Large intestine (tissue), 3 donors: ENCODE data around the gene MED13L. TPM values are rescaled to one million over a fixed set of nuclear protein-coding genes. Genes with fewer than 3 reads are reported as not detected.

Experiments used
- DNase-seq, 2 donors: peaks; one replicate each; pipeline versions ENCODE4 v3.0.0 to v3.0.0-alpha.2; 2013
- H3K27ac ChIP-seq: one replicate; pipeline ENCODE4 v1.5.1; 2013; ENCODE audit warnings: low read length
- H3K27me3 ChIP-seq: 2 replicates; pipeline ENCODE4 v1.6.1; 2013; ENCODE audit warnings: low read length; ENCODE audit not compliant: control insufficient read depth, insufficient read depth
- H3K36me3 ChIP-seq: 2 replicates; pipeline ENCODE4 v1.6.1; 2013; ENCODE audit warnings: low read length; ENCODE audit not compliant: control insufficient read depth, insufficient read depth
- H3K4me1 ChIP-seq: one replicate; pipeline ENCODE4 v1.6.1; 2013; ENCODE audit warnings: low read length; ENCODE audit not compliant: control insufficient read depth, insufficient read depth
- H3K4me3 ChIP-seq: one replicate; pipeline ENCODE4 v1.5.1; 2013; ENCODE audit warnings: low read length
- H3K9me3 ChIP-seq: one replicate; pipeline ENCODE4 v1.6.1; 2013; ENCODE audit warnings: mild to moderate bottlenecking, low read depth, low read length, moderate library complexity; ENCODE audit not compliant: control insufficient read depth
- WGBS: methylation state at CpG from one replicate; pipeline ENCODE4 v1.1.5; 2013; ENCODE audit warnings: low lambda C conversion rate; ENCODE audit not compliant: insufficient coverage; 5-methylcytosine and 5-hydroxymethylcytosine counted together
- polyA plus RNA-seq: library from polyadenylated mRNA; unstranded; fragments of 120-200 nt; gene quantifications from one replicate; pipeline ENCODE4 v1.2.1, GENCODE V29; 2013

Gene MED13L
- polyA plus RNA-seq, 1 donor: 69.3 TPM

DNA sequence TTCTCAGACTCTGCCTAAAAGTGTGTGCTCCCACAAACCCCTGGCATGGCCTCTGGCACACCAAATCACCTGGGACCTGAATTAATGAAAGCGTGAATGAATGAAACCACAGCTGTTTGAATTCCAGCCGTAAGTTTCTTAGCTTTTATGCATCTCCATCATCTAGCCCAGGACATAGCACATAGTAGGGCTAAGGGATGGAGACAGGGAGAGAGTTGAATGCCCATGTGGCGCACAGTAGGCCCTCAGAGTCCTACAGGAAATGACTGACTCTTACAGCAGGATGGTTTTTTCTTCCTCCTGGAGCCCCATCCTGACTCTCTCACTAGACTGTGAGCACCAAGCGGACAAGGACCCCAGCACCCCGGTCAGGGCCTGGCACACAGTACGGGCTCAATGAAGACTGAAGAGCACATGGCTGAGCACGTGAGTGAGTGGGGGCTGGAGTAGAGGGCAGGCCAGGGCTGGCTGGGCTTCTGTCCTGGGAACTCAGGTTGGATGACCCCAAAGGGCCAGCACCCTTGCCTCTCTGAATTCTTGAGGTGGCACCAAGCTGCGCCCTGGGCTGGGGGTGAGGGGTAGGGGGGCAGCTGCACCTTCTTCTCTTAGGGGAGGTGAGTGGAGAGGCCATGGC lies 351.3 kb downstream of the MED13L start:
- Histone ChIP-seq H3K27me3 (no peaks in the 10 kb centered on the region), H3K36me3 (no peaks in the 10 kb centered on the region), H3K27ac (no peak overlapping the region), H3K4me3 (no peak overlapping the region), H3K4me1 (no peaks in the 10 kb centered on the region), H3K9me3 (peaks cover 5% of the 10 kb centered on the region)
- no peak for DNase-seq
- WGBS: no CpG with 5 or more reads among the region's 8 CpGs

DNA sequence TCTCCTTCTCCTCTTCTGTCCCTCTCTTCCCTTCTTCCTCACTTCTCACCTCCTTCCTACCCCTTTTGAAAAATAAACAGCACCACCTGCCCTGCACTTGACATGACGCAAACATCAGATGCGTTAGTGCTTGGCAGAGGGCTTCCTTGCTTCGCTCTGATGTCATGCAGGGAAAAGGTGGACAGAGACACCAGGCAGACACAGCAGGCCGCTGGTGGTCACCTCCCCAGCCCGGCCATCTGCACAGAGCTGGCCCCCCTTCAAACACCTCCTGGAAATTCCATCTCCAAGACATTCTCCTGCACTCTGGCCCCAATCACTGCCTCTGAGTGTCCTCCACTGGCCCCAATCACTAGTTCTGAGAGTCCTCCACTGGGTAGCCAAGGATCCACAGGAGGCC lies 353.6 kb downstream of the MED13L start:
- DNase-seq: no peak
- Histone ChIP-seq H3K27me3 (no peaks in the 10 kb centered on the region), H3K9me3 (peaks cover 5% of the 10 kb centered on the region), H3K4me3 (no peak overlapping the region), H3K4me1 (no peaks in the 10 kb centered on the region), H3K36me3 (no peaks in the 10 kb centered on the region), H3K27ac (no peak overlapping the region)
- no CpG with 5 or more reads among the region's 5 CpGs for WGBS

DNA sequence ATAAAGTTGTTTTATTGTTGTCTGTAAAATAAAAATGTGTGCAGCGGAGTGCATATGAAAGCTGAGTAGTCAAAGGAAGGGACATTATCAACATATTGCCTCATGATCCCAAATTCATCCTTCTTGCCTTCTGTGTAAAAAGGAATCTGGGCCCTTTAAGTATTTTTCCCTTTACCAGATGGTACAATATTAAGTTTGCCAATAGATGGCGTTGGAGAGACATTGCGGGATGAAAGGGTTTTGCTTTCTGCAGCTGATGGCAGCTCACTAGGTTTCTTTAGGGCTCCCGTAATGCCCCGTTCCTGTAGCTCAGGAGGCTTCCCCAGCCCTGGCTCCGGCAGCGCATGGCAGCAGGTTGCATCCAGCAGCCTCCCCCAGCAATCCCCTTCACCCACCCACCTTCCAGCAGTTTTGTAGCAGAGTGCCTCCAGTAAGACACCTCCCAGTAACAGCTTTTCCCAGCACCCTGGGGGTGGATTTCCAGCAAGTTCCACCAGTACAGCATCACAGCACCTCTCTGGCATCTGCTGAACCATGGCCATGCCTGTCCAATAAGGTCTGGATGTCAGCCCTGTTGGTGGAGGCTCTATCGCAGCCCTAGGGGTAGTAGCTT lies 354.4 kb downstream of the MED13L start:
- Histone ChIP-seq H3K27ac (no peak overlapping the region), H3K4me1 (no peaks in the 10 kb centered on the region), H3K27me3 (peaks cover 4% of the 10 kb centered on the region), H3K36me3 (no peaks in the 10 kb centered on the region), H3K9me3 (peaks cover 5% of the 10 kb centered on the region), H3K4me3 (no peak overlapping the region)
- WGBS: 80% methylated on average over 1 of the region's 8 CpGs
- no peak for DNase-seq

DNA sequence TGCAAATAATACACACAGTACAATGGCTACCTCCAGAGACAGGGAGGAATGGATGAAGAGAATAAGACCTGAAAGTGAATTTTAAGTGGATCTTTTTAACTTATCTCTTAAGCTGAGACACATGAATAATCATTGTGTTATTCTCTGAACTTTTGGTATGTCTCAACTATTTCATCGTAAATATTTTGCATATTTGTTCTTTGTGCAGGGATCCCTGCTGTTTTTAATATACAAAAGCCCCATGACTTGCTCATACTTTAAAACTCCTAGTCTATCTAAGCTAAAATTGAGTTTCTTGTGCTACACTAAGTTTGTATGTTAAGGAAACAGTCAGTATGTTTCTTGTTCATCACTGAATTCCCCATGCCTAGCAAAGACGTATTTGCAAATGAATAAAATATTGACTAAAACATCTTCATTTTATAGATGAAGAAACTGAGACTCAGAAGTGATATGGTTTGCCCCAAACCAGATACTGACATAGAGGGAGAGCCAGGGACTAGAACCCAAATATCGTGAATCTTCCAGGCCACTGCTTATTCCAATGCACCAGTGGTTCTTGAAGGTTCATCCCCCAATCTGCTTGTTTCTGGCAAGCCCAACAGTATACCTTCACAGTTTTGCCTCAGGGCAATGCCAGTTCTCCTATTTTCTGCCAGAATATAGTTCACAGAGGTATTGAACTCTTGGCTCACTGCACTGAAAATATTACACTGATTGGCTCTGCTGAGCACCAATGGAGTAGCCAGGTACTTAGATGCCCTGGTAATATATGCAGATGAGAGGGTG lies 356.9 kb downstream of the MED13L start:
- H3K4me1 ChIP-seq: no peaks in the 10 kb centered on the region
- H3K27me3 ChIP-seq: peaks cover 18% of the 10 kb centered on the region
- H3K27ac ChIP-seq: no peak overlapping the region
- DNase-seq: no peak
- WGBS: 100% methylated on average over 1 of the region's 3 CpGs
- H3K9me3 ChIP-seq: peaks cover 5% of the 10 kb centered on the region
- H3K36me3 ChIP-seq: no peaks in the 10 kb centered on the region
- H3K4me3 ChIP-seq: no peak overlapping the region

DNA sequence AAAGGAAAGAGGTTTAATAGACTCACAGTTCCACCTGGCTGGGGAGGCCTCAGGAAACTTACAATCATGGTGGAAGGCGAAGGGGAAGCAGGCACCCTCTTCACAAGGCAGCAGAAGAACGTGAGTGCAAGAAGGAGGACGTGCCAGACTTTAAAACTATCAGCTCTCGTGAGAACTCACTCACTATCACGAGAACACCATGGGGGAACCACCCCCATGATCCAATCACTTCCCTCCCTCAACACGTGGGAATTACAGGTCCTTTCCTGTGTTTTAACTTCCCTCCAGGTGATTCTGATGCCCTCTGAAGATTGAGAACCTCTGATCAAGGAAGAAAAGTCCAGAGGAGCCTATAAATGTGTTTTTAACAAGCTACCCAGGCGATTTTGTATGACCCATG lies 358.7 kb downstream of the MED13L start:
- Histone ChIP-seq H3K4me3 (no peak overlapping the region), H3K4me1 (no peaks in the 10 kb centered on the region), H3K27me3 (peaks cover 20% of the 10 kb centered on the region), H3K9me3 (peaks cover 5% of the 10 kb centered on the region), H3K36me3 (no peaks in the 10 kb centered on the region), H3K27ac (no peak overlapping the region)
- no peak for DNase-seq
- 71% methylated on average over 1 of the region's 7 CpGs for WGBS

DNA sequence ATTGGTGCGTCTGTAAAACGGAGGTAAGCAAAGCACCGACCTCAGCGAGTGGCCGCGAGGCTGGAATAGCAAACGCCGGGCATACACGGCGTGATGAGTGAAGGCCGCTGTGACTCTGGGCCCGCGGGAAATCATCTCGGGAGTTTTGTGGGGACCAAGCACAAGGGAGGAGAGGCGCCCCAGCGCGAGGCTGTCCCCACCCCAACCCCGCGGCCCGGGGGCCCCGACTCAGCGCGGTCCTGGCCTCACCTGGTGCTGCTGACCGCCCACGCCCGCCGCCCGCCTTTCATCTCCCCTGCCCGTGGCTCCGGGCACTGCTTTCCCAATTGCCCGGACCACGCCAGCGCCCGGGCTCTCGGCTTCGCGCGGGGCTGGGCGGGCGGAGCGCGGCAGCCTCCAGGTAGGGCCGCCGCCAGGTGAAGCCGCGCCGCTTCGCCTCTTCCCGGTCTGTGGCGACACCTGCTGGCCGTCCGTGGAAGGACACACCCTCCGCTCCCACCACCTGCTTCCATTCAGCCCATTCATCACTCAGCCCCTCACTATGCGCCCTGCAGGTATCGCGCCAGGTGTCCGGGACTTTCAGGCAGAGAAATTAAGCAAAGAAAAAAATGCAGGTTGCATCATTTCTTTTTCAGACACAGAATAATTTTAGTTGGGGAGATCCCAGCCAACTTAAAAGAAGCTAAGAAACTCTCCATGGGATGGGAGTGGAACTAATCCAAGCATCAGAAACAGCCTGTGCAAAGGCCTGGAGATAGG lies 360.4 kb downstream of the MED13L start:
- Histone ChIP-seq H3K4me3 (no peak overlapping the region), H3K36me3 (no peaks in the 10 kb centered on the region), H3K4me1 (no peaks in the 10 kb centered on the region), H3K27me3 (peaks cover 20% of the 10 kb centered on the region), H3K9me3 (no peaks in the 10 kb centered on the region), H3K27ac (no peak overlapping the region)
- WGBS: no CpG with 5 or more reads among the region's 57 CpGs
- peak; percentile 45 to 54 for DNase-seq

DNA sequence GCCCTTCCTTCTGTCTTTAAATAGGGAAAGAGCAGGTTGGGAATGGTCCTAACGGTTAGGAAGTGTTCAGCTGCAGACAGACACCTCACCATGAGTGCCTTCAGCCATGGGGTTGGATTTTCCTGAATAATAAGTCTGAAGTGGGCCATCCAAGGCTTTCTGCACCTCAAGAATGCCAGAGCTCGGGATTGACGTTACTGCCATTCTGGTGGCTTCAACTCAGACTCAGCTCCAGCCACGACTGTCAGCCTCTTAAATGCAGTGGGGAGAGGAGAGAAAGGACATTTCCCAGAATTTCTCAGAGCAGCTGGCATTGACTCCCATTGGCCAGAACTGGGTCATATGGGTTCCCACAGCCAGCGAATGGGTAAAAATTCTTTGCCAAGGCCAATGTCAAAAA lies 363.4 kb downstream of the MED13L start:
- Histone ChIP-seq H3K4me3 (no peak overlapping the region), H3K27ac (no peak overlapping the region), H3K27me3 (peaks cover 20% of the 10 kb centered on the region), H3K36me3 (no peaks in the 10 kb centered on the region), H3K9me3 (no peaks in the 10 kb centered on the region), H3K4me1 (no peaks in the 10 kb centered on the region)
- DNase-seq: no peak
- whole genome bisulfite sequencing: no CpG with 5 or more reads among the region's 5 CpGs

DNA sequence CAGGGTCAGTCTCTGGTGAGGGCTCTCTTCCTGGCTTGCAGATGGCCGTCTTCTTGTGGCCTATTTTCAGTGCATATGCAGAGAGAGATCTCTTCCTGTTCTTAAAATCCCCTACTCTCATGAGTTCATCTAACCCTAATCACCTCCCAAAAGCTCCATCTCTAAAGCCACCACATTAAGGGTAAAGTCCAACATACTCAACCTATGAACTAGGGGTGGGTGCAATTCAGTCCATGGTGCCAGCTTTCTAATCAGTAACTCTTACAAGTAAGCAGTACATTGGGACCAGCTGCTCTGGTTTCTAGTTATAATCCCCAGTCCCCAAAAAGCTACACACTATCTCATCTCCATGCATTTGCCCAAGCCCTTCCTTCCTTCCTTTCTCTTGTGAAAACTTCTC lies 365.1 kb downstream of the MED13L start:
- Histone ChIP-seq H3K27ac (no peak overlapping the region), H3K9me3 (no peaks in the 10 kb centered on the region), H3K4me1 (no peaks in the 10 kb centered on the region), H3K36me3 (no peaks in the 10 kb centered on the region), H3K27me3 (peaks cover 14% of the 10 kb centered on the region), H3K4me3 (no peak overlapping the region)
- no peak for DNase-seq
- WGBS: no CpG with 5 or more reads among the region's 1 CpG

DNA sequence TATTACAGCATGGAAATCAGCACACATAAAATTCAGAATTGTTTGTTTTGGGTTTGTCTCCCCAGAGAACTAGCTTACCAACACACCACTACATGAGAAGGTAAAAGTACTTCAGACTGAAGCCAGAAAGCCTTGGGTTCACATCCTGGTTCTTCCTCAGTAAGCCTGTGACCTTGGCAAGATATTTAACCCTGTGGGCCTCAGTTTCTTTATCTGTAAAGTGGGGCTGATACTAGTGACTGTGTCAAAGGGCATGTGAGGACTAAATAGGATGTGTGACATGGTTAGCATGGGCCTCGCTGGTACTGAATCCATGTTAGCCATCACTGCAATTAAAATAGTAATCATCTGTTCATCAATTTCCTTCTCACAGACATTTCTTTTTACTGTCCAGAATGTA lies 366.1 kb downstream of the MED13L start:
- H3K9me3 ChIP-seq: no peaks in the 10 kb centered on the region
- H3K27me3 ChIP-seq: peaks cover 9% of the 10 kb centered on the region
- no peak for DNase-seq
- no peaks in the 10 kb centered on the region for H3K36me3 ChIP-seq
- WGBS: no CpG with 5 or more reads among the region's 1 CpG
- H3K4me3 ChIP-seq: no peak overlapping the region
- no peaks in the 10 kb centered on the region for H3K4me1 ChIP-seq
- H3K27ac ChIP-seq: no peak overlapping the region

DNA sequence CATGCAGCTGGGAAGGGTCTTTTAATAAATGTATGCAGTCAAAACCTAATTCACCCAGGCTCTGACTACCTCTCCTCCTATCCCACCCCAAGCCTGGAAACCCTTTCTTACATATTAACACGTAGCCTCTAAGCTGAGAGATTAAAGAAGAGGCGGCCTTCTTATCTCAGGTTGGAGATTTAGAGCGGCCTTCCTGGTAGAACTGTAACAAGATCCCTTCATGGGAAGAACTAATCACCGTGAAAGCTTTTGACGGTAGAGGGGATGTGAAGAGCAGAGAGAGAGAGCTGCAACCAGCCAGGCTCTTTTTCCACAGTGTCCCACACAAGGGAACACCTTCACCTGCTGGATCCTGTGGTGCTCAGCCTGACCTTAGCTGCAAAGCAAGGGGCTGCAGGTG lies 367.4 kb downstream of the MED13L start:
- Histone ChIP-seq H3K9me3 (no peaks in the 10 kb centered on the region), H3K4me1 (no peaks in the 10 kb centered on the region), H3K27ac (no peak overlapping the region), H3K4me3 (no peak overlapping the region), H3K36me3 (no peaks in the 10 kb centered on the region), H3K27me3 (no peaks in the 10 kb centered on the region)
- DNase-seq: no peak
- no CpG with 5 or more reads among the region's 5 CpGs for WGBS
